Inferior parietal cortex (tissue), 1 donor: ENCODE data around the gene PGM2.

Experiments
- DNase-seq: peaks from one replicate; pipeline ENCODE4 v3.0.0-alpha.2; 2016; ENCODE audit errors: extremely low spot score

PGM2 gene

DNA sequence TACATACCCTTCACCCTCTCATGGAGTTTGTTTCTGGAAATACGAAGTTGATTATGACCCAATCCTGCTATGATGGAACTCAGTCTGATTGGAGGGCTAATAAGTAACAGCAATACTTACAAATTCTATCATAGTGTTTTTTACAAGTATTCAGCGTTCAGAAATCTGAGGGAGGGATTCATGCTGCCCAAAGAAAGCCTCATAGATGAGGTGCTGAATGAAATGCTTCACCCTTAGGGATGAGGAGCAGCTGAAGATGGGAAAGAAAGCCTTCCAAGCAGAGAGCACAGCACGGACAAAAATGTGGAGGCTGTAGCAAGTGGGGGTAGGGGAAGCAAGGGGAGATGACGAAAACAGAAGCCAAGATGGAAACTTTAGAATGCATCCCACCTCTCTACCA, 36.5 kb downstream of the PGM2 start:
- no peak for DNase-seq

DNA sequence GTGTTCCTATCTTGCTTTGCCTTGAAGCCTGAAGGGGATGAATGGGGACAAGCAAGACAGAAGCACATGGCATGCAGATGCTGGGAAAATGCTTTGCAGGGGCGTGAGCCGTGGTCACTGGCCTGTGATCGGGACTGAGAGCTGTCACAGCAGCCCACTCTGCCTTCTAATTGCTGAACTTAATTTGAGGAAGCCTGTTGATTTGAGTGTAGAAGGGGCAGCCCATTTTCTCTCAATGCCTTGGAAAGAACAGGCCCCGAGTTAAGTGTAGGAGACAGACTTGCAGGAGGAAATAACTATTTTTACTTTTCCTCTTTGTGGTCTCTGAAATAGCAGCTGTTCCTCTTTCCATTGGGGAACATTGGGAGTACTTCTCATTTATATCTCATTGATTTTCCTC, 38.3 kb downstream of the PGM2 start:
- no peak for DNase-seq

DNA sequence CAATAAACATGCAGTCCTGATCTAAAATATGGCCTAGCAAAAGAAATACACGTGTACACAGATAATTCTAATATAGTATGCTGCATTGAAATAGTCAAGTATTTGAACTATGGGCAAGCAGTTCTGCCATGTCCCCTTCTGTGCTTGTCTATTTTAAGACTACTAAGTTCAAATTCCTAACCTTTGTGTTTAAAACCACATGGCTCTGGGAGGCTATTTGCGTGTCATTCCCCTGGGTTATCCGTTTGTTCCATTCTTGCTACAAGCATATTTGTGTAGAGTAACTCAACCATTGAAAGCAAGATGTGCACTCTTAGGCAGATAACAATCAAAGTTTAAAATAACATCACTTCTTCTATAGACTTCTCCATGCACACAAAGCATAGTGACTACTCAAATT, 39.0 kb downstream of the PGM2 start:
- no peak for DNase-seq

DNA sequence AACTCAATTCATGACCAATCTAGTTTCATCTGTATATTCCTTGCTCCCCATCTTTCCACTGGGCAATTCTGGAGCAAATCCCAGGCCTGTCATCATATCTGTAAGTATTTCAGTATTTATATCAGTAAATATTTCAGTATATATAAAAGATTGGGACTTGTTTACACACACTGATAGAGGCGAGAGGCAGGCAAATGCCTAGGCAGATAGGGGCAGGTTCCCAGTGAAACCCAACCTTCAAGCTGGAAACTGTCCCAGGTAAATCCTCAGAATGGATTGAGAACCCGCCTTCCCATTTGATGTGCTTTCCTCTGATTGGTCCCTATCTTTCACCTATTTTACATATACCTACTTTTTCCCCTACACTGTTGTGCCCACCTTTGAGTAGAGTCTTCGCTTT, 40.6 kb downstream of the PGM2 start:
- no peak for DNase-seq

DNA sequence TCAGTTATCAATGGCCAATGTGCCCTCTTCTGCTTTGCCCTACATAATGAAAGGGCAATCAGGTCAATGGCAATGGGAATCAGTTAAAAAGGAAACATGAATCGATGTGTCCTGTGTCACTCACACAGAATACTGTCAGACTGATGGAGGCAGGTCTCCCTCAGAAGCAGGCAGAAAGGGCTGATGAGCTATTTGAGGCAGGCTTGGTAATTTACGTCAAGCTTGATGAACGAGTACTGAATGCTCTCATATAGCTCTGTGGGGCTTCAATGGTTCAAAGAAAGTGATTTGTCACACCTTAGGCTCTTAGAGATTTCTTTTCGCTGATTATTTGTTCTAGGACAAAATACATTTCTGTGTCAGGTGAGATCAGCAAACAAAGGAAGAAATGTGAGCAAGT, 41.8 kb downstream of the PGM2 start:
- no peak for DNase-seq

DNA sequence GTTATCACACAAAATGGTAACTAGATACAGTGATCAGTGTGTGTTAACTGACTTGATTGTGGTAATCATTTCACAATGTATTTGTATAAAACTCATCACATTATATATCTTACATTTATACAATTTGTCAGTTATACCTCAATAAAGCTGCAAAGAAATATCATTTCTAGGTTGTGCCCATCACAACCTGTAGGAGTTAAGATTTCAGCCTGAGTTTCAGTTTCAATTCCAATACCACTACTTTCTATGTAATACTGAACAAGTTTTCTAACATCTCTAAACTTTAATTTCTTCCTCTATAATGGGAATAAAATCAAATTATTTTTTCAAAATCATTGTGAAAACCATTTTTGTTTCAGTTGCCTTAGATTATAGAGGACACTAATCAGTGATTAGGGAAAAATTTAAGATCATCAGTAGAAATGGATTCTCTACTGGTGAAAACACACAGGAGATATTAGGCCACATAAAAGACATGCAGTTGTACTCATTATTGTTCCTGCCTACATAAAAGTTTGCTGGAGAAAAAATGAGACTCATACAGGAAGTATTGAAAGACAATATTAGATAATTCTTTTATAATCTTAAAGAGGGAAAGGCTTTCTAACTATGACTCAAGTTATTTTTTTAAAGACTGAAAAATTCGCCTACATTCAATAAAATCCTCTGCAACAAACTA, 46.0 kb downstream of the PGM2 start:
- DNase-seq: no peak

DNA sequence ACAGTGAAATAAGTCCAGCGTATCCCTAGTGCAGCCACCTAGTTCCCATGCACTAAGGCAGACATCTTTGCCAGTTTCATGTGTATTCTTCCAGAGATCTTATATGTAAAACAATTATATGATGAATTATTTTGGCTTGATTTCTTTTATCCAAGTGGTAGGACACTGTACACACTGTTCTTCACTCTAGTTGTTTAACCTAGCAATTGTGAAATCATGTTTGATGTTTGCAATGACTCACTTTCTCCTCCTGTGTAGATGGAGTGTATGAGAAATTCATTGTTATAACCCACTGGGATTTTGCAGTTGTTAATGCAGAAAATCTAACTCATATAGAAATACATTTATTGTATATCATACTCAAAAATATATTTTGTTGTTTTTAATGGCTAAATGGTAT, 46.9 kb downstream of the PGM2 start:
- no peak for DNase-seq

DNA sequence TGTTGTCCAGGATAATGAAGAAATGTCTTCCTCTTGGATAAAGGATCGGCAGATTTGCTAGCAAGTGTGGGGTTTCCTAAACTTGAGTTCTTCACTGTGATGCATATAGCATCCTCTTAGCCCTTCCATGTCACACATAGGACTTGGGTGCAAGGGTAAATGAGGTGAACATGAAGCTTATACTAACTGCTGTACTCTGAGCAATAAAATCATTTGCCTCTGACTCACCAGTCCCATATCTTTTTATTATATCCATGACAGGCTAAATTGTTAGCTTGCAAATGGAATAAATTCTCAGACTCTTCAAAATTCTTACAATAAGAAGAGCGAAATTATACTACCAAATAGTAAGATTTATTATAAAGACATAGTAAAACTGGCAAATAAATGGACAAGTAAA, 49.7 kb downstream of the PGM2 start:
- no peak for DNase-seq

DNA sequence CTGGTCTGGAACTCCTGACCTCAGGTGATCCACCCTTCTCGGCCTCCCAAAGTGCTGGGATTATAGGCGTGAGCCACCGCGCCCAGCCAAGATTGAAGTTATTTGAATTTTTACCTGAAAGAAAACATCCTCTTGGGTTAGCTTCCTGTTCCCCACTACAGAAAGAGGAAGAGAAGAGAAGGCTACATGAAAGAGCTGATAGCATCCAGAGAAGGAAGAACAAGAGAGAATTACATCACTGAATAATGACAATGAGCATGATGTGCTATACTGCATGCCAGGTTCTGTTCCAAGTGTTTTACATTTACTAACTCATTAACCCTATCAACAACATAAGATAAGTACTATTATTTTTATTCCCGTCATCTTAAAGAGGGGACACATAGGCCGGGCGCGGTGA, 52.9 kb downstream of the PGM2 start:
- DNase-seq: no peak

DNA sequence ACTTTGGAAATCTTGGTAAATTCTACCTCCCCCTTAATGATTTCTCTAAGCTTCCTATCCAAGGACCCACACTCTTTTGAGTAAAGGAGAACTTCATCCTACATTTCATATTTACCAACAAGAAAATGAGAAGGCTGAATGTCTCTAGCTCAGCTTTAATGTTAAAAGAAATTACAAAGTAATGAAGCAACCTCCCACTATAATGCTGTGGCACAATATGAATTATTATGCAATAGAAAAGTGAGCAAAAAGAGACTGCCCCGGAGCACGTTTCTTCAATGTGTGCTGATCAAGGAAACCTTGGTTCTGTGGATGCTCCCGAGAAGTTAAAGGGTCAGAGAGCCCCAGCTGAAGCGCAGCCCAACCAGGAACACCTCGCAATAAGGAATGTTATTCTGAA, 55.3 kb downstream of the PGM2 start:
- no peak for DNase-seq

DNA sequence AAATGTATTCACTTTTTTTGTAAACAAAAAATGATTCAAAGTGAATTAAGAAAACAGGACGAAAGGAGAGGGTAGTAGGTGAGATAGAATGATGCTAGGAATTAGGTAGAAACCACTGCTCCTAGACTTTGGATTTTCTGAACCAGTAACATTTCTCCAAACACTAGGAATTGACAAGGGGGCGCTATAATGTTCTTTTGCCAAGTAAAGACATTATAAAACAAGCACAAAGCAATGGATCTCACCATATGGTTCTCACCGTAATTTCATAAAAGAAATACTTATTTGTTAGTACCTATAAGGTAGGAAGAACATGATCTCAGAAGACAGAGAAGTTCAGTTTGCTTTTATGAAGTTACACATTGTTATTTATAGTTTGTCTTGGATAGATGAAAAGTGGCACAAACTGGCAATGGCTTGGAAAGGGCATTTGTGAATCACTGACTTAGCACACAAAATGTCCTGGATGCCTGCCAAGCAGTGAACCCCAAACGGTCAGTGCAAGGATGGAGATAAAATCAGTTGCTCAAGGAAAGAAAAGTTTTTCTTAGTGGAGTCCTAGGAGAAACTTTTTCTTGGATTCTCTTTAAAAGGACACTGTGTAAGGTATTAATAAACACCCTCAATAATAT, 56.3 kb downstream of the PGM2 start:
- no peak for DNase-seq

DNA sequence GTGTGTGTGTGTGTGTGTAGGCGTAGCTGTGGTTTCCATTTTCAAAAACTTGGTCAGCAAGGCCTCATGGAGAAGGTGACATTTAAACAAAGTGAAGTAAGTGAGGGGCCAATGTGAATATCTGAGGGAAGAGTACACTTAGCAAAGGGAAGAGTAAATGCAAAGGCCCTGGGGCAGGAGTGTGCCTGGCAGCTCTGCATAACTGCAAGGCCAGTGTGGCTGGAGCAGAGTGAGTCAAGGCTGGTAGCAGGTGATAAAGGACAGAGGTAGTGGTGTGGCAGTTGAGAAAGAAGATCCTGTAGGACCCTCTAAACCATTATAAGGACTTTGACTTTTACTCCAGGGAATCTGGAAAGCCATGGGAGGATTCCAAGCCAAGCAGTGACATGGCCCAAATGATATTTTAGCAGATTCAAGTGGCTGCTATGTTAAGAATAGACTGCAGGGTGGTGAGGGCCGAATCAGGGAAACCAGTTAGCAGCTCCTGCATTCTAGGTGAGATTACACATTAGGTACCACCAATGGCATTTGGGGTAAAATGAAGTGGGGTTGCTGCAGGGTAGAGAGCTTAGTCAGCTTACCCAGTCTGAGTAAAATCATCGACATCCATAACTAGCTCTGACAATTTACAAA, 58.5 kb downstream of the PGM2 start:
- DNase-seq: no peak

DNA sequence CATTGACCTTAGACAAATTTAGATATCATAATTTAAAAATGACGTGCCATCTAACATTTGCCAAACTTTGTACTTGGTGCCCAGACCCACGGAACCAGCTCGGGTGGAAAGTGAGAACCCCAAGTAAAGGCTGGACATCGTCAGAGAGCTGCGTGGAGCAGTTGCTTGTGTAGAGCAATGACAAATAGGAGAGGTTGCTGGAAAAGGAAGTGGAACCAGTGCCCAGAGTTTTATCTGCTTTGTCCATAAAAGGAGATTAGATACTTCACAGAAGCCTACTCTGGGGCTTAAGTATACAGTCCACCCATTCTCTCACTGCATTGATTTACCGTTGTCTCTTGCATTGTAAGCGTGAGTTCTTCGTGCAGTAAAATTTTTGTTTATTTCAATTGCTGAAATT, 59.0 kb downstream of the PGM2 start:
- DNase-seq: no peak

DNA sequence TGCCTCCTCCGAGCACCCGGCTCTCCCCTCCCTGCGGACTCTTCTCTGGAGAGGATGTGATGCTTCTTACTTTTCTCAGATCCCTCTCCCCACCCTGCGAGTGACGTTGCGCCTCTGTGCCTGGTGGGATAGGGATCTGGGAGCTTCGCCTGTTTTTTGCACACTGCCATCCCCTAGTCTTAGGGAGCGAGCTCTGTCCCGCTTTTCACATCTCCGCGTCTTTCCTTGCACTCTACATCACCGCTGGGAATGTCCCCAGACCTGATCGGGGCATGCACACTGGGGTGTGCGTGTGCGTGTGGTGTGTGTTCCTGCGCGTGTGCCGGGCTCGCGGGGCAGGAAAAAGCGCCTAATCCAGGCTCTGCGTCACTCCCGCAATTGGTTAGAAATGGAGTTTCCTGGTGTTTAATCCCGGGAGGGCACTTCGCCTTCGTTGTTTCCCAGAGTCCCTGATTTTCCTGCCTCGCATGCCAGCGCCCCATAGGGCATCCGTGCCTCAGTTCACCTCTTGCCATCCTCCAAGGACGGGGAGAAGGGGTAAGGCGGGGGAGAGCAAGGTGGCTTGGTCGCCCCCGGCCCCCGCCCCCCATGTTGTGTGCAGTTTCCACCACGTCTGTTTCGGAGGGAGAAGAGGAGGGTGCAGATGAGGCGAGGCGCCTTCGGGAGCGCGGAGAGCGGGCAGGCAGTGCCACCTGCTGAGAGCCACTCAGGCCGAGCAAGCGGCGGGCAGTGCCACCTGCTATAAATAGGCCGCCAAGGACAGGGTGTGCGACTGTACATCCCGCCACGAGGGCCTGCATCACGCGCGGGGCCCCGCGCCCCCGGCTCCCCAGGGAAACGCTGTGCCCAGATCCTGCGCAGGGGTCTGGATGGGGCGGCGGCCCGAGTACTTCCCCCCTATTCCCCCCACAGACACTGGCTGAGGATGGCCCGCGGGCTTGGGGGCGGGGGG, 63.6 kb downstream of the PGM2 start:
- DNase-seq: peak; percentile 56

DNA sequence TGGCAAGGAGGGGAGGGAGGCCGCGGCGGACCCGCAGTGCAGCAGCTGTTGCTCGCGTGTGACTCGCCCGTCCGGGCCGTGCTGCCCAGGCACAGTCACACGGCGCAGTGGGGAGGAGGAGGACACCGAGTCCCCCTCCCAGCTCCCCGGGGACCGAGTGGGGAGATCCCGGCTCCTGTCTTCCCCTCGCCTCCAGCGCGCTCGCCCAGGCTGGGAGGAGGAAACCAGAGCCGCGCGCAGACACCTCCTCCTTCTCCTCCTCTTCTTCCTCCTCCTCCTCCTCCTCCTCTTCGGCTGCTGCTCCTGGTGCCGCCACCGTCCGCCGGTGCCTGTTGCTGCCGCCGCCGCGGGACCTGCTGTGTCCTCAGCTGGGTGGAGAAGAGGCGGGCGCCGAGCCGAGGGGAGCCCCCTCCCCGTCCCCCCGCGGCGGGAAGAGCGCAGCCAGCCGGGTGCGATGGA, 64.3 kb downstream of the PGM2 start, which contains the start of gene TBC1D1:
TSS of gene TBC1D1 (plus strand) at position 284 of the 459 bp plus-strand sequence. CDS start 11,012 bp downstream, outside the sequence.
- DNase-seq: no peak

DNA sequence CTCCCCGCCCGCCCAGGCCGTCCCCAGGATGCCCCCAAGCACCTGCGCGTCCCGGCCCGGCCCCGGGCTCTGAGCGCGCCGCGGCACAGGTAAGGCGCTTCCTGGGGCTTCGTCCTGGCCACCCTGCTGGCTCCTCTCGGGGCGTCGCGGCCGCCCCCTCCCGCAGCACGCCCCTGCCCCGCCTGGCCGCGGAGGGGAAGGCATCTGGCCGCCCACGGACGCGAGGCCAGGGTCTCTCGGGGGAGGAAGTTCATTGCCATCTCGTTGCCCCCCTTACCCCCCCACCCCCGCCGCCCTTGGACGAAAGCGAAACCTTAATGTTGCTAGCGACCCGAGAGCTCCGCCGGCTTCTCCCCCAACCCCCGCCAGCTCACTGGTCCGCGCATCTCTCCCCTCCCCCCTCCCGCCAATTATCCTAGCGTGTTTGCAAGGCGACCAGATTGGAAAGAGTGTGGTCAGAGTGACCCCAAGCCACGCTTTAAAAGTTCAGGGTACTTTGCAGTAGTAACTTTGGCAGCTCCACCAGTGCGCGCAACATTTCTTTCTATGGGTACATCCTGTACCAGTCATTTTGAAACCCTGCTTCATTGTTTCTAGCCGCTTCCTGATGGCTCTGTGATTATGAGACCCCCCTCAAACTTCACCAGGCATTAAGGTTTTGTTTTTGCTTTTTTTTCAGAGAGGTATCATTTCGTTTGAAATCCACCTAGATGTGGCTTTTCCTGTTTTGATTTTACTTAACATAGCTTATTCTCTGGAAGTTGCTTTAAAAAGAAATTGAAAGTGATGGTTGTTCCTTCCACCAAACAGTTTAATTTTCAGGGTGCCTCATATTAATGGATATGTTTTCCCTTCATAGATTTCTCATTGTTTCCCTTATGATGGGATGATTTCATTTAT, 65.0 kb downstream of the PGM2 start:
- DNase-seq: no peak

DNA sequence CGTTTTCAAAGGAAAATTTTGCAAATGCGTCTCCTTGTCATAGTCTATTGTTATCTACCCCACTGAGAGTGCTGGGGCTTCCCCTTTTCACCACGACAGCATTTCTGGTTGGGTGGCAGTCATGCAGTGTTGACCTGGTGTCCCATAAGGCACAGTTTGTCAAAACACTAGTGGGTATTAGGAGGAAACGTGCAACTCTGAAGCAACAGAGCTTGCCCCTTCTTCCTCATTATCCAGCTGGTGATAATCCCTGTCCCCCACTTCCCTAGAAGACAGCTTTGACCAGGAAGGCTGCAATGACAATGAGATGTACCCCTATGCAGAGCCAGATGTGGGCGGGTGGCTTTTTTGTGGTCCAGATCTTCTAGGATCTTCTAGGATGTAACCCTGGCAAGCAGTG, 66.2 kb downstream of the PGM2 start:
- DNase-seq: no peak

DNA sequence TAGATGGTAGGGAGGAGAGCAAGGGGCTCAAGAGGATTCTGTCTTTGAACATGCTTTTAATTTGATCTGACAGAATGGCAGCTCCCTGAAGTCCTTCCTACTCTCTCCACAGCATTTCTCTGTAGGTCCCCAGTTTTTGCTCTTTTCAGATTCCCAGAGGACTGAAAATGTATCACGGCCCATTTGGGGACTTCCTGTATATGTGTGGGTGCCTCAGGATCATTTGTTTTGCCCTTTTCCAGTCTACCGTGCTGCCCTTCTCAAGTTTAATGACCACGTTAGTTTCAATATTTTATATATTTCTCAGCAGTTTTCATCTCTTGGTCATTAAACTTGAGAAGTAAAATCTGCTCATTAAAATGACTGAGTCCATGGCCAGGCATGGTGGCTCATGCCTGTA, 66.7 kb downstream of the PGM2 start:
- no peak for DNase-seq

DNA sequence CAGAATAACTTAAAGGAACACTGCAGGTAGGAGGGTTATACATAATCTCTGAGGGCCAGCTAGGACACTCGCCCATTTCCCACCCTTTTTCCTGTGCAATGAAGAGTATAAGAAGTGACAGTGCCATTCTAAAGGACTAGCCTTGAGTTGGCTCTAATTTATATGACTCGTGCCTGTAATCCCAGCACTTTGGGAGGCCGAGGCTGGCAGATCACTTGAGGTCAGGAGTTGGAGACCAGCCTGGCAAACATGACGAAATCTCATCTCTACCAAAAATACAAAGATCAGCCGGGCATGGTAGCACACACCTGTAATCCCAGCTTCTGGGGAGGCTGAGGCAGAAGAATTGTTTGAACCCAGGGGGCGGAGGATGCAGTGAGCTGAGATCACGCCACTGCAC, 68.8 kb downstream of the PGM2 start:
- no peak for DNase-seq

DNA sequence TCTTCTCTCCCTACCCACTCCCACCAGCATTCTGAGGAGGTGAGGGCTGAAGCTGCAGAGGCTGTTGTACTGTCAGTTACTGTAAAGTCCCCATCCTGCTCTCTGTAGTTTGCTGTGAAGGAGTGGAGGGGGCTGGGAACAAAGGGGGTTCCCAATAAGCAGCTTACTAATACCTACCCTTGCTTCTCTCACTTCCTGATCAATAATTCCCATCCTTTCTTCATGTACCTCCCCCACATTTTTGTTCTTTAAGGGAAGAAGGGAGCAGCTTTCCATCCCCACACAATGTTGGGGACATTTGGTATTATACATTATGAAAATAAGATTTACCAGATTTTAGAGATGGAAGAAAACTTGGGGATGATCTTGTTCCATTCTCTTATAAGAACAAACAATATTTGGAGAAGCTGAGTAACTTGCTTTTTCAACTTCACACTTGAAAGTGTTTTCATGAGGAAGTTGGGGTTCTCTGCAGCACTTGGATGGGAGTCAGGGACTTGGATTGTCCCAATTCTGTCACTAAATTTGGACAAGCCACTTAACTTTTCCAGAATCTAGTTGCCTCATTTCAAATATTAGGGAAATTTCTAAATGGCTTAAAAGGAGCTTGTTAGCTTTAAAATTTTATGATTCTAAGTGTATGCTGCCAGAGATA, 69.8 kb downstream of the PGM2 start:
- no peak for DNase-seq

DNA sequence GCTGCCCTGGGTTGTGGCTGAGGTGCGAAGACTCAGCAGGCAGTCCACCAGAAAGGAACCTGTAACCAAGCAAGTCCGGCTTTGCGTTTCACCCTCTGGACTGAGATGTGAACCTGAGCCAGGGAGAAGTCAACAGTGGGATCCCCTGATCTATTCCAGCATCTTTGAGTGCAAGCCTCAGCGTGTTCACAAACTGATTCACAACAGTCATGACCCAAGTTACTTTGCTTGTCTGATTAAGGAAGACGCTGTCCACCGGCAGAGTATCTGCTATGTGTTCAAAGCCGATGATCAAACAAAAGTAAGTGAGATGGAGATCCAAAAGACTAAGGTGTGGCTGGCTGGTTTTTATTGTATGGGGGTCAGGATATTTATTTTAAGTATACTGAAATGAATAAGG, 75.7 kb downstream of the PGM2 start:
- no peak for DNase-seq
